Breast epithelium (tissue), 3 donors: ENCODE measurements around the gene MAN1C1.

Experiments used
- POLR2A ChIP-seq: fragments of 450-650 bp; IDR thresholded peaks from one replicate; pipeline ENCODE4 v1.6.1; 2016; ENCODE audit warnings: antibody characterized with exemption, mild to moderate bottlenecking, moderate library complexity
- TF ChIP-seq, protein P1 (sequence below), 3 donors: fragments of 450-650 bp; IDR thresholded peaks; one replicate each; pipeline ENCODE4 v1.5.1; 2016 to 2017; ENCODE audit warnings: antibody characterized with exemption in 3 of 3, mild to moderate bottlenecking in 3 of 3, moderate library complexity in 3 of 3

DNA sequence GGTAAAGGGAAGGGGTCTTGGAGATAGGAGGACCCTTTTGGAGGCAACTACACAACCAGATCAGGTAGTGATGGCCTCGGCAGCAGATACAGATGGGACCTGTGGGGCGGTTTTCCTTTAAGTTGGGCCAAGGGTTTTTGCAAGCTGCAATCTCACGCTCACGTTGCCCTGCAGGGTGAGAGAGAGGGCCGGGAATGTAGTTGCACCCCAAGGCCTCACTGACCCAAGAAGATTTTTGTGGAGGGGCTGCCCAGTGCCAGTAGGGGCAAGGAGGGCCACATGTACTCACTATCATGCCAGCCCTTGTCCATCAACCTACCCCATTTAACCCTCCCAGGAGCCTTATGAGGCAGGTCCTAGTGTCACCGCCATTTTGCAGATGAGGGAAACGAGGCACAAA, 125.7 kb downstream of the MAN1C1 start:
- no peak for TF ChIP-seq POLR2A
- TF ChIP-seq, protein P1, sequence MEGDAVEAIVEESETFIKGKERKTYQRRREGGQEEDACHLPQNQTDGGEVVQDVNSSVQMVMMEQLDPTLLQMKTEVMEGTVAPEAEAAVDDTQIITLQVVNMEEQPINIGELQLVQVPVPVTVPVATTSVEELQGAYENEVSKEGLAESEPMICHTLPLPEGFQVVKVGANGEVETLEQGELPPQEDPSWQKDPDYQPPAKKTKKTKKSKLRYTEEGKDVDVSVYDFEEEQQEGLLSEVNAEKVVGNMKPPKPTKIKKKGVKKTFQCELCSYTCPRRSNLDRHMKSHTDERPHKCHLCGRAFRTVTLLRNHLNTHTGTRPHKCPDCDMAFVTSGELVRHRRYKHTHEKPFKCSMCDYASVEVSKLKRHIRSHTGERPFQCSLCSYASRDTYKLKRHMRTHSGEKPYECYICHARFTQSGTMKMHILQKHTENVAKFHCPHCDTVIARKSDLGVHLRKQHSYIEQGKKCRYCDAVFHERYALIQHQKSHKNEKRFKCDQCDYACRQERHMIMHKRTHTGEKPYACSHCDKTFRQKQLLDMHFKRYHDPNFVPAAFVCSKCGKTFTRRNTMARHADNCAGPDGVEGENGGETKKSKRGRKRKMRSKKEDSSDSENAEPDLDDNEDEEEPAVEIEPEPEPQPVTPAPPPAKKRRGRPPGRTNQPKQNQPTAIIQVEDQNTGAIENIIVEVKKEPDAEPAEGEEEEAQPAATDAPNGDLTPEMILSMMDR (IDR thresholded peaks at IDR 0.05) = no peak
